ENCODE data around the gene KCNT2.
A peak's percentile ranks its signal among the peaks of the same experiment; 100 is the strongest.

- TF ChIP-seq CTCF (IDR thresholded peaks at IDR 0.05; ENCODE audit: extremely low read depth in 1 of 2, insufficient read depth in 1 of 2, low read depth in 1 of 2, low read length in 2 of 2) (no peak), FOS (IDR thresholded peaks at IDR 0.05; ENCODE audit: borderline replicate concordance, insufficient read depth, low read length) (no peak), POLR2A (IDR thresholded peaks at IDR 0.05; ENCODE audit: low read depth, low read length) (peak; percentile 53), EZH2 (IDR thresholded peaks at IDR 0.05; ENCODE audit: borderline replicate concordance, low read depth, low read length, severe bottlenecking) (no peak)
Measured at GRCh38 chr1:196651637-196652215, 43.5 kb upstream of the KCNT2 start, which contains the start of gene CFH.
